Measurements from ENCODE around the gene MRPS9.
A peak's percentile ranks its signal among the peaks of the same experiment; 100 is the strongest.

Gene MRPS9

DNA sequence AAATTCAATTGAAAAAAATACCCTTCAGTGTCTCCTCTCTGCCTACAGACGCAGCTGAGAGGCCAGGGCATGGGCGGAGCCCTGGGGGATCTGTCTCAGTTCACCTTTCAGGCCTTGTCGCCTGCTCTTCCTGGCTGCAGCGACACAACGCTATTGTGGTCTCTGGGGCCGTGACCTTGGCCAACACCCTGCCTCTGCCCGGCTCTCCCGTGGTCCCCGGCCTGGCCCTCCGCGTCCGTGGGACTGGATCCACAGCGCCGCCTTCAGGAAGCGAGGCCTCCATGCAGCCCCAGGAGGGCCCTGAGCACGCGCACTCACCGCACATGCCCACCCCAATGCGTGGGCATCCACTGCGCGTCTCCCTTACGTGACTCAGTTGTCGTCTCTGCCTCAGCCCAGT, 81.1 kb downstream of the MRPS9 start:
- DNase-seq (ENCODE audit: low spot score) = peak; percentile 70

DNA sequence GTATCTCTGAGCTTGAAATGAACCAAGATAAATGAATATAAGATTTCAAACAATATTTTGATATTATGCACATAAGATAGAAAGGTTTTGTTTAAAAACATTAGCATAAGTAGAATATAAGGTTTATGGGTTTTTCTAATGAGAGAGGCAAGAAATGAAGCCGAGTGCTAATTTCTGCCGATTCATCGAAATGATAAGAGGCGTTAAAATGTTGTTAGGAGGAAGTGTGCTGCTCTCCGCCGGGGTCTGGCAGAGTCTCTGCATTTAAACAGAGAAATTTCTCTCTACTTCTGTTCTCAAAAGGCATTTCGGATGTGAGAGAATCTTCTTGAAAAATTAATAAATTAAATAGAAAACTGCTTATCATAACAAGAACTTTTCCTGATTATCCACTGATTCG, 83.6 kb downstream of the MRPS9 start:
- DNase-seq (ENCODE audit: low spot score) = no peak

DNA sequence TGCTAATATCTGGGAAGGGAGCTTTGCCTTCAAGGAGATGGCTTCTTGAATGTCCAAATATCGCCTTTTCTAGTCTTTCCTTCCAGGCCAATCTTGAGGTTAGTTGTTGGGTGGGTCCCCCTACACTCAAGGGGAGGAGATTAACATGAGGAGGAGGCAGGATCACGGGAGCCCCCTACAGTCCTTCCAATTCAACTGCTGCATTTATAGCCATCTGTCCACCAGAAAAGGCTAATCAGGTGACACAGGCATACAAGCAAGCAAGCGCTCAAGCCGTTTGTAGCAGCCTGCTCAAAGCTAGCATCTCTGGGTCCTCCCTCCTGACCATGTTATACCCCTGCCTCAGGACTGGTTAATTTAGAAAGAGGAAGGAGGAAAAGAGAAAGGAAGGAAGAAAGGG, 87.6 kb downstream of the MRPS9 start:
- no peak for DNase-seq (ENCODE audit: low spot score)

DNA sequence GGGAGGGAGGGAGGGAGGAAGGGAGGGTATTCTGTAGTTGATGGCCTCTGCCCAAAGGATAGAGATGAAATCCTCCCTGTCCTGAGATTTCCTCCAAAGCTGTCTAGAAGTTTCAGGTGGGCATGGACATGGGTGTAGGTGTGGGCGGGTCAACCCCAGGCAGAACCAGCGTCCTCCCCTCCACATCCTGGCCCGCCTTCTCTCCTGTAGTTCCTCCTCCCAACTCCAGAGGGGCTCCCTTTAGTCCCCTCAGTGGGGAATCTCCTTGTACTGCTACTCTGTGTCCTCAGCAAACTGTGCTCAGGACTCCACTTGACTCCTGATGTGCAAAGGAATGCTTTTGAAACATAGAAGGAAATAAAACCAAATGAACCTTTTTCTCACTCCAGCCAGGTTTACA, 88.1 kb downstream of the MRPS9 start:
- DNase-seq (ENCODE audit: low spot score) = no peak

DNA sequence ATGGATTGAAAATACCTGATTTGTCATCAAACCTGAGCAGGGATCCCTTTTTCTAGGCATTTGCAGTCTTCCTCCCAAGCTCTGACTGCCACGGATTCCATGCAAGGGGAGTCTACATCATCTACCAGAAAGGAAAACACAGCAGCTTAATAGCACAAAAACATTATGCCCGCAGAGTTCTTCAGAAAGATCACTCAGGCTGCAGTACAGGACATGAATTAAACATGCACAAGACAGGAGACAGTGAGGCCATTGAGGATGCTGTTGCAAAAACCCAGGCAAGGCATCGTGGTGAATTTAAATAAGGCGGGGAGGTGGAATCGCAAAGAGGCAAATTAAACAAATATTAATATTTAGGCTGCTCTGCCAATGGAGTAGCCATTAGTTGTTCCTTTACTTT, 88.5 kb downstream of the MRPS9 start:
- no peak for DNase-seq (ENCODE audit: low spot score)

DNA sequence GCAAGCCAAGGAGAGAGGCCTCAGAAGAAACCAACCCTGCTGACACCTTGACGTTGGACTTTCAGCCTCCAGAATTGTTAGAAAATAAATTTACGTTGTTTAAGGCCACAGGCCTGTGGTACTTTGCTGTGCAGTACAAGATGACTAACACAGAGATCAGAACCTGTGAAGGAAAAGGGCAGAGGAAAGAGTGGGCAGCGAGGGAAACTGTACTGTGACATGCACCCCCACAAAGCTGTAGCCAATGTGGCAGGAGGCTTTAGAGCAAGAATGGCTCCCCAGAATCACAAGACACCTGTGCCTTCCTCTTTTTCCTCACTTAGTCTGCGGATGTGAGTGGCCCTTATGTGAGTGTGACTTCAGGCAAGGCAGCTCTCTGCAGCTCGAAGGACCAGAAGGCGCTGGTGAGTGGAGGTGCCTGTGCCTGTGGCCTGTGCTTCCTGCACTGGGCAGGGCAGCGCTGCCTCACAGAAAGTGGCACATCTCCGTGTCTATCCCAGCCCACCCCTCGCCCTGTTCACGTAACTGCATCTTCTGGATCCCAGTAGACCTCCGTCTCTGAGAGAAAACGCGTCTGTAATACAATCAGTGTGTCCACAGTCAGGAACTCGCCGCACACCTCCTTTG, 89.5 kb downstream of the MRPS9 start:
- no peak for DNase-seq (ENCODE audit: low spot score)

DNA sequence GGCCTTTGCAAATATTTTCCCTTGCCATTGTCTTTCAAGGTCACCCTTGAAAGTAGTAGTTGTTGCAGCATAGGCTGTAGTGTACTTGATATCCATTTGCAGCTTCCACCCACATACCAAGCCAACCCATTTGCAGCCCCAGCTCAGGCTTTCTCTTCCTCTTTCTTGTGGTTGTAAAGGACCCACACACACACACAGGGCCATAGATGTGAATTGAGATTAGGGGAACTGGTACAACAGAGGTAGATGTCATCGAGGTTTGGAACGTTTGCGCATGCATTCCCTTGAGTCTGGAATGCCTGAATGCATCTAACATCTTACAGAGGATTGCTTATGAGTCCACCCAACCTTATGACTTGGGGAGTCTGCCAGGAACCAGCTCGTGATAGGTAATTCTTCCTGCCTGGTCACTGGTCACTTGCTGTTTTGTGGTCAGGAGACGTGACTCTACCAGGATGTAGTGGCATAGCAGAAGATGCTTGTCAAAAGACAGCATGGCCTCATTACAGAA, 91.9 kb downstream of the MRPS9 start:
- DNase-seq (ENCODE audit: low spot score) = peak; percentile 9

DNA sequence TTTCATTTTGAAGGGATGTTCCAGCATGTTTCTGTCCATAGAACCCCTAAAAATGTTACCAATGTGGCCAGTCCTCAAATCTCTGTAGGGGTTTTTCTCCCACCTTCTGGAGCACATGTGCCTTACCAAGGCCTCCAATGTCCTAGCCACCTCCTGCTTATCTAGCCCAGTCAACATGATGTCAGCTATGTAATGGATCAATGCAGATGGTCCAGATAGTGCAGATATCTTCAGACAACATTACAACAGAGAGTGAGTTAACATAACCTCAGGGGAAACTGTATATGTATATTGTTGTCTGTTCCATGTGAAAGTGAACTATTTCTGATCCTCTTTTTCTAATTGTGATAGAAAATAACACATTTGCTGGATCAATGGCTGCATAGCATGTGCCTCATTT, 92.7 kb downstream of the MRPS9 start:
- no peak for DNase-seq (ENCODE audit: low spot score)

DNA sequence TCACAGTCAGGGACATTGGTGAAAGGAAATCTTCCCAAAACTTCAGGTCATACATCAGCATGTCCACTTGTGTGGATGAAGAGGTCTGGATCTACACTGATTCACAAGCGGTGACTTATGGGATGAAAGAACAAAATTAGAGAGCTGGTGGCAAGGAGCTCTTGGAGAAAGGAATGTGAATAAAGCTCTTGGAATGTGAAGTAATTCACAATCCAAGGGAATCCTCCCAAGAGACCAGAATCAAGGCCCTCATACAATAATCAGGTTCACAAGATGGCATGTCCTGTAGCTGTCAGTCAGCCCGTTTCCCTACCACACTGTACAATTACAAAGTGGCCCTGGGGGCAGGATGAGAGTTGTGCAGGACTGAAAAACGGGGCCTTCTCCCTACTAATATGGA, 96.2 kb downstream of the MRPS9 start:
- DNase-seq (ENCODE audit: low spot score) = no peak

DNA sequence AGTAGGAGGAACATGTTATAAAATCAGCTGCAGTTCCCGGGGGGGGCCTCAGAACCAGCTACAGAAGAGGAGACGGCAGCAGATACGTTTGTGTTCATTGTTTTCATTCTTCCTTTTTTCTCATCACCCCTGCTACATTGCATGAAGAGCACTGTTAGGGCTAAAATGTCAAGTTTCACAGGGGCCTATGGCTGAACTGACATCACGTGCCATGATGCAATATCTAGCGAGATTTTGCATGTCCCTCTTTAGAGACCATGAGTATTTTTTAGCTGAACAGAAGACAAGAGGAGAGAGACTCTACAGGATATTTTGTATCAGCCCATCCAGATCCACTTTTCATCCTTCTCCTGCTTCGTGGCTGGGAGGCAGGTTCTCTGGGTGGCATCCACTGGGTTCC, 97.6 kb downstream of the MRPS9 start:
- DNase-seq (ENCODE audit: low spot score) = no peak

DNA sequence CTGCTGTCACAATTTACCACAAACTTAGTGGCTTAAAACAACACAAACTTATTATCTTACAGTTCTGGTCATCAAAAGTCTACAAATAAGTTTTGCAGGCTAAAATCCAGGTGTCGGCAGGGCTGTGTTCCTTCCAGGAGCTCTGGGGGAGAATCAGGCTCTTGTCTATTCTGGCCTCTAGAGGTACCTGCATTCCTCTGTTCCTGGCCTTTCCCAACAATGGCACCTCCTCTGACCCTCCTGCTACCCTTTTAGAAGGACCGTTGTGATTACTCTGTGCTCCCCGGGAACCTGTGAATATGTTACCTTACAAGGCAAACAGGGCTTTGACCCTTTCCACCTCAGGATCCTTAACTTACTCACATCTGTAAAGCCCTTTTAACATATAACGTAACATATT, 98.5 kb downstream of the MRPS9 start:
- DNase-seq (ENCODE audit: low spot score) = no peak

DNA sequence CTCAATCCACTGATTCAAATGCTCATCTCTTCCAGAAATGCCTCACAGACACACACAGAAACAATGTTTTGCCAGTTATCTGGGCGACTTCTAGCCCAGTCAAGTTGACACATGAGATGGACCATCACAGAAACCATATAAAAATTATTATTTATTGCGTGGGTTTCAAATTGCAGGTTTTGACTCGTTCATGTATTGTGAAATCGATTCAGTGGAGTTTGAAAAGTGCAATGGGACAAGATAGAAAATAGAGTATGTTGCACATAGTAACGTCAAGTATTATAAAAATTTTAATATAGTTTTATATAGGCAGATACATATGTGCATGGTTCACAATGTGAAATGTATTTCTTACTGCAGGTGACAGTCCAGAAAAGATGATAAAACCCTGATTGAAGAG, 100.8 kb downstream of the MRPS9 start:
- no peak for DNase-seq (ENCODE audit: low spot score)

DNA sequence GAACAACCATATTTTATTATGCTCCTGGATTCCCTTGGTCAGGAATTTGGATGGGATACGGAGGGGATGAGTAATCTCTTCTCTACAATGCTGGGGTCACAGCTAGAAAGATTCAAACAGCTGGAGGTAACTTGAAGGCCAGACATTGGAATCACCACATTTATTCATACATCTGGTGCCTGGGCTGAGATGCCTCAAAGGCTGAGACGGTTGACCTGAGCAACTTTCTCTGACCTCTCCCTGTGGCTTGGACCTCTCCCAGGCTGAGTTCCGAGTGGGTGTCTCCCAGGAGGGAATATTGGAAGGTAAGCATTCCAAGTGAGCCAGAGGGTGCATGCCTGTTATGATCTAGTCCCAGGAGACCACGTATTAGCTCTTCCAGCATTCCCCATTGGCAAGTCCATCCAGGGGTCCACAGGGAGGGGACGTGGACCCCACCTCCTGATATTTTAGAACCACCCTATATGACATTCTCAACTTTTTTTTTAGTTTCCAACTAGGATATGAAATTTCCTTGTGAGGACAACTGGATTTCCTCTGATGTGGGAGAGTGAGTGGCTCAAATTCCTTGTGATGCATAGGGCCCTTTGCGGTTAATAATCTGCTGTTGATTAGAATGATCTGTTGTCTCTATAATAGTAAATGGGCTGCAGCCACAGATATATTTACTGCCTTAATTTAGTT, 101.8 kb downstream of the MRPS9 start:
- no peak for DNase-seq (ENCODE audit: low spot score)

DNA sequence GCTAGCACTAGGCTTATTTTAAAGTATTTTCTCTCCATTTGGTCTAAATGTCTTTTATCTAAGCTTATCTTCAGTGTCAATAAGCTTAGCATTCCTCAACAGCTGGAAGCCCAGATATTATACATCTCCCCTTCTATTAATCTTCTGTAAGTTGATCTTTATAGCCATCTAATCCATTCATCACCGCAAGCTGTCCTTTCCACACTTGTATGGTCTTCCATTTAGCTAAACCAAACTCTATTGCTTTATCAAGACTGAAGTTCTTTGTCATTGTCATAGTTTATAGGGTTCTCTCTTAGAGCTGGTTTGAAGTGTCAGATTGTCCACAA, 102.3 kb downstream of the MRPS9 start:
- no peak for DNase-seq (ENCODE audit: low spot score)

DNA sequence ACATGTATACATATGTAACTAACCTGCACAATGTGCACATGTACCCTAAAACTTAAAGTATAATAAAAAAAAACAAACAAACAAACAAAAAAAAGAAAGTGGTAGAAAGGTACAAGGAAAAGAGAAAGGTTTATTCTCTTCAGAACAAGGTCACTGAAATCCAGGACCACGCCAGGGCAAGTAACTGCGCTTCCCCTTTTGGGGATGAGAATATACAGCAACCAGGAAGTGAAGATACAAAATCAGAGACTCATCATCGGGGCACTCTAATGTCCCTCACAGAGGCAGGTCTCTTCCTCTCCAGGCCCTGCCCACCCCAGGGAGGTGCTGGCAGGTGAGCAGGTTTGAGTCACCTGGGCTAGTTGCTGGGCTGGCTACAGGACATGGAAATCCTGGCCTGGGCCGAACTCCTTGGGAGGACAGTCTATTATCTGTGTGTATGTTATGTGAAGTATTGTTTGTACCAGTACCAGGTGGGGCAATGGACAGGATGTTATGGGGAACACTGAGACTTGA, 103.3 kb downstream of the MRPS9 start:
- DNase-seq (ENCODE audit: low spot score) = no peak

DNA sequence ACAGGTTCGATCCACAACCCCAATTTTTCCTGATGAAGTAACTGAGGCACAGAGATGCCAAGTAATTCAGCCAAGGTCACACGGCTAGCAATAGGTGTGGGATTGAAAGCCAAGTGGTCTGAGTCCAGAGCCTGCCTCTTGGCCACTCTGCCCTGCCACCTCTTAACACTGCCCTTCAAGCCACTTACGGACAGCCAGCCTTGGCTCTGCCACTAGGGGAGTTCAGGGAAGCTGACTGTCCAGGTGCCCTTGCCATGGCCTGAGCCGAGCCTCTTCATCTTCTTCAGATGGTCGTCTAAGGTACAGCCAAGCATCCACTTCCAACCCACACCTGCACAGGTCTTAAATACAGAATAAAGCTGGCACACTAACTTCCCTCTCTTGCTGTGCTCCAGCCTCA, 104.4 kb downstream of the MRPS9 start:
- DNase-seq (ENCODE audit: low spot score) = no peak

DNA sequence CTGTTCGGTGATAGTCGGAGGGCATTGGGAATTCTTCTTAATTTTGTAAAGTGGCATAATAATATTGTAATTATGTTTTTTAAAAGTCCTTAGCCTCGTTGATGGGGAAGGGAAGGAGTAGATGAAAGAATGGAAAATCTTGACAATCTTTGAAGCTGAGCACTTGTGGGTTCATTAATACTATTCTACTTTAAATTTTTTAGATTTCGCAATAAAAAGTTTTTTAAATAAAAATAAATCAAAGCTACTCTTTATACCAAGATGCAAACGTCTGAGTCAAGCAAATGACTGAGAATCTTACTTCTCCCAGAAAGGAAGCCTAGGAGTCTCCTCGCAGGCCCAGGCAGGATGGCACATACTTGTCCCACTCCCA, 105.2 kb downstream of the MRPS9 start:
- DNase-seq (ENCODE audit: low spot score) = no peak

DNA sequence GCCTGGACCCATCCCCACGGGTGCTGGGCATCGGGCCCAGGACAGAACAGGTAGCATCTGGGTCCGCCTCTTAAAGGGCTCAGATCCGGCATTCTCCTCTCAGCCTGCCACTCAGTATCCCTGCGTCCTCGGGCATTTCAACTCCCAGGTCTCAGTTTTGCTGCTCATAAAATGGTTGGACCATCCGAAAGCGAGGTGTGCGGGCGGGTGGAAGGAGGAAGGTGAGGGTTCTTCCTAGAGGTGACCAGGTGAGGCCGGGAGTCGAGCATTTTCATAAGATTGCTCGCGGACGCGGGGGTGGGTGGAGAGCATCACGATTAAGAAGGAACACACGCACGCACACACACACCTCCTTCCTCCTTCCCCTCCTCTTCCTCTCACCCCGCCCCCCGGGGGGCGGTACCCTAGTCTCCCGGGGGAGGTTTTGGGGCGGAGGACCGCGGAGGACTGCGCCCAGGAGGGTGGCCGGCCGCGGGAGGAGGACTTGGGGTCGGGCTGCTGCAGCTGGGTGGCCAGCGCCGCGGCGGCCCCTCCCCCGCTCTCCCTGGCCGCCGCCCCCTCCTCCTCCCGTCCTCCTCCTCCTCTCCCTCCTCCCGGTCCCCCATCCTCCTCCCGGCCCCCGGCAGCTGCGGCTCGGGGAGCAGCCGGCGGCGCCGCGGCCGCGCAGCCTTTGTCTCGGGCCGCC, 105.7 kb downstream of the MRPS9 start:
- peak; percentile 76 for DNase-seq (ENCODE audit: low spot score)

DNA sequence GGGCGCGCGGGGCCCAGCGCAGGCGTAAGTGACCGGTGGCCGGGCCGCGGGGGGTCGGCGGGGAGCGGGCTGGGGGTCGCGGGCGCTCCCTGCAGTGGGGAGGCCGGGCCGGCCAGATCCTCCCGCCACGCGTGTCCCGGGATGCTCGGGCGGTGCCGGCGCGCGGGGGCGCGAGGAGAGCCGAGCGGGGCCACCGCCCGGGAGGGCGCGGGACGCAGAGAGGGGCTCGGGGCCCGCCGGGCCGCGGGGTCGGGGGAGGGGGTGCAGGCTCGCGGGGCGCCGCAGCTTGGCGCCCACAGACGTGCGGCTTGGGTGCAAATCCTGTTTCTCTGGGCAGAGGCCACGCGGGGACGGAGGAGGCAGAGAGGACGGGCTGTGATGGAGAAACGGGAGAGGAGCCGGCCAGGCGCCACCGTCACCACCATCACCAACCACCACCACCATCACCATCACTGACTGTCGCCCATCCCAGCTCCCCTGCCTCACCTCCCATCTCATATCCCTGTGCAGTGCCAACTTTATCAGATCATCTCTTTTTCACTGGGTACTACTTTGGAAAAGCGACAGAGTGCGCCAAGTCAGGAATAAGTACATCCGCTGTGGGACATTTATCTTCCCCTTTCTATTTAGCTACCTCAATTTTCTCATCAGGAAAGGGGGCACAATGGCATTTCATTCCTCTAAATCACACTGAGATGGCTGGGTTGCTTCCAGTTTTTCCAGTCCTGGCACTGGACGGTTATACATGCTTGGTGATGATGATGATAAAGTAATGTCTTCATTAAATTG, 106.5 kb downstream of the MRPS9 start:
- peak; percentile 63 for DNase-seq (ENCODE audit: low spot score)

DNA sequence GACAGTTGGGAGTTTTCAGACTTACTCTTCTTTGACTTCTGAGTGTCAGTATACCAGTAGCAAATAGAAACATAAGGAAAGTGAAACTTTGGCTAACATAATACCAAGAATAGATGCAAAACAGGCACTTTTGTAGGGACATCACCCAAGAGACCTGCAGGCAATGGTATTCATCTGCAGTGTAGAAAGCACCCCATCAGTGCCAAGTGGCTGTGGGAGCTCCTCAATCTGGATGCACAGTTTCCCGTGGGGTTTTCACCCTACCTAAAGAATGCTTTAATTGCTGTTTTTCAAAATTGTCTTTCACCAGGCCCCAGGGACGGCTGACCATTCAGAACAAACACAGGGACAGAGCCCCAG, 107.1 kb downstream of the MRPS9 start:
- no peak for DNase-seq (ENCODE audit: low spot score)

DNA sequence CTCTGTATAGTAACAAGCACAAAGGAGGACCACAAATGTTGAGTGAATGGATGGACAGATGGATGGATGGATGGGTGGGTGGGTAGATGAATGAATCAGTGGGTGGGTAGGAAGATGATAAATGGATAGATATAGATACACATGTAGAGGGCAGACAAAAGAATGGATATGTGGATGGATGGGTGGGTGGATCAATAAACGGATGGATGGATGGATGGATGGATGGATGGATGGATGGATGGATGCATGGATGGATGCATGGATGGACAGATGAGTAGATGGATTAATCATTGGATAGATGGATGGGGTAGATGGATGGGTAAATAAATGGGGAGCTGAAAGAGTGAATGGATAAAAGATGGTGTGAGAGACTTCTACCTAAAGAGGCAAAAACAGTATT, 111.4 kb downstream of the MRPS9 start:
- DNase-seq (ENCODE audit: low spot score) = no peak
